Measurements from ENCODE around the gene PIP5K1B. TPM values are rescaled to one million over a fixed set of nuclear protein-coding genes. Genes with fewer than 3 reads are reported as not detected.

PIP5K1B gene
- total and polyA plus RNA-seq, 12 donors: 2.1 to 24.0 (median 9.7) TPM

- WGBS, 4 donors: 68 to 76% (median 72%) methylated on average over 9 to 11 of the region's 11 CpGs
- no peak for TF ChIP-seq POLR2A (IDR thresholded peaks at IDR 0.05)
- no peak for TF ChIP-seq CTCF (IDR thresholded peaks at IDR 0.05)
- Histone ChIP-seq H3K27me3 (no peaks in the 10 kb centered on the region), H3K9me3 (replicated peaks in 1 of 3) (no peaks in the 10 kb centered on the region), H3K36me3 (replicated peaks in 1 of 2) (no peaks in the 10 kb centered on the region), H3K4me1 (replicated peaks in 1 of 2) (peaks cover 14 to 15% of the 10 kb centered on the region in 2 donors), H3K27ac (peak overlapping the region in 3 of 5 donors; percentile 7 to 50 (median 30)), H3K4me3 (no peak overlapping the region)
- no peak for DNase-seq
- intact Hi-C loops (cut with DNase I): no loop called here
These were observed 100.2 kb downstream of the PIP5K1B start for GRCh38 chr9:68804911-68805889.

GRCh38 chr9:68805890-68806517, 101.0 kb downstream of the PIP5K1B start:
- peaks cover 14 to 15% of the 10 kb centered on the region in 2 donors for H3K4me1 ChIP-seq (replicated peaks in 1 of 2)
- H3K27ac ChIP-seq: peak overlapping the region in 3 of 5 donors; percentile 7 to 50 (median 30)
- 69 to 81% (median 76%) methylated on average over 3 of the region's 3 CpGs for WGBS, 4 donors

GRCh38 chr9:68808338-68808890, 103.4 kb downstream of the PIP5K1B start:
- no peak overlapping the region for H3K27ac ChIP-seq

More at GRCh38 chr9:68805890-68806517, 101.0 kb downstream of the PIP5K1B start:
- no peaks in the 10 kb centered on the region for H3K36me3 ChIP-seq (replicated peaks in 1 of 2)
- H3K4me3 ChIP-seq: no peak overlapping the region
- DNase-seq: peak; percentile 20 to 57 (median 42)
- TF ChIP-seq CTCF (IDR thresholded peaks at IDR 0.05) (no peak), POLR2A (IDR thresholded peaks at IDR 0.05) (no peak)
- intact Hi-C loops (cut with DNase I): no loop called here
- no peaks in the 10 kb centered on the region for H3K9me3 ChIP-seq (replicated peaks in 1 of 3)
- H3K27me3 ChIP-seq: no peaks in the 10 kb centered on the region

More at GRCh38 chr9:68808338-68808890, 103.4 kb downstream of the PIP5K1B start:
- no peak overlapping the region for H3K4me3 ChIP-seq
- H3K36me3 ChIP-seq (replicated peaks in 1 of 2): no peaks in the 10 kb centered on the region
- WGBS, 4 donors: 73 to 80% (median 77%) methylated on average over 6 of the region's 6 CpGs
- peaks cover 14 to 15% of the 10 kb centered on the region in 2 donors for H3K4me1 ChIP-seq (replicated peaks in 1 of 2)
- H3K9me3 ChIP-seq (replicated peaks in 1 of 3): no peaks in the 10 kb centered on the region
- intact Hi-C loops (cut with DNase I): no loop called here
- no peaks in the 10 kb centered on the region for H3K27me3 ChIP-seq
- TF ChIP-seq POLR2A (IDR thresholded peaks at IDR 0.05) (no peak), CTCF (IDR thresholded peaks at IDR 0.05) (no peak)
- DNase-seq: no peak
